Measurements from ENCODE around the gene P3R3URF.

The P3R3URF gene

GRCh38 chr1:46197964-46198811 lies 21.9 kb upstream of the P3R3URF start, which contains the start of gene POMGNT1:
Gene POMGNT1, minus strand, starts transcription at chr1:46198434. Its CDS starts 613 bp downstream, at chr1:46197821.
- peak within 1 kb of the TSS; percentile 77 for H3K4me3 ChIP-seq (ENCODE audit: low read depth, low read length)
- peak; percentile 61 for DNase-seq

GRCh38 chr1:46197560-46197963 lies 21.3 kb upstream of the P3R3URF start:
- Histone ChIP-seq H3K36me3 (peaks cover 6% of the 10 kb centered on the region), H3K9me3 (ENCODE audit: severe bottlenecking) (no peaks in the 10 kb centered on the region), H3K4me3 (ENCODE audit: low read depth, low read length) (peak overlapping the region; percentile 73), H3K27me3 (ENCODE audit: insufficient read depth, low read depth, severe bottlenecking) (no peaks in the 10 kb centered on the region), H3K27ac (no peak overlapping the region; the same call in 1 of the 2 replicates)
- no peak for TF ChIP-seq CTCF (IDR thresholded peaks at IDR 0.05; ENCODE audit: low read depth, low read length)
- DNase-seq: no peak

More at GRCh38 chr1:46197964-46198811, 21.9 kb upstream of the P3R3URF start, which contains the start of gene POMGNT1:
- no peaks in the 10 kb centered on the region for H3K27me3 ChIP-seq (ENCODE audit: insufficient read depth, low read depth, severe bottlenecking)
- peak within 1 kb of the TSS; percentile 86 for H3K27ac ChIP-seq
- no peaks in the 10 kb centered on the region for H3K9me3 ChIP-seq (ENCODE audit: severe bottlenecking)
- TF ChIP-seq CTCF (IDR thresholded peaks at IDR 0.05; ENCODE audit: low read depth, low read length): peak; percentile 43; the same call in 1 of the 2 replicates
- H3K36me3 ChIP-seq: peaks cover 5% of the 10 kb centered on the region

- DNase-seq: no peak
- no peak overlapping the region for H3K4me3 ChIP-seq (ENCODE audit: low read depth, low read length)
- no peak overlapping the region for H3K27ac ChIP-seq
- H3K27me3 ChIP-seq (ENCODE audit: insufficient read depth, low read depth, severe bottlenecking): no peaks in the 10 kb centered on the region
- TF ChIP-seq CTCF (IDR thresholded peaks at IDR 0.05; ENCODE audit: low read depth, low read length): no peak
- no peaks in the 10 kb centered on the region for H3K9me3 ChIP-seq (ENCODE audit: severe bottlenecking)
- peaks cover 12% of the 10 kb centered on the region for H3K36me3 ChIP-seq
Observed at GRCh38 chr1:46196609-46197008, 20.3 kb upstream of the P3R3URF start.

GRCh38 chr1:46194641-46195193 lies 18.4 kb upstream of the P3R3URF start:
- Histone ChIP-seq H3K27ac (no peak overlapping the region), H3K4me3 (ENCODE audit: low read depth, low read length) (no peak overlapping the region), H3K27me3 (ENCODE audit: insufficient read depth, low read depth, severe bottlenecking) (no peaks in the 10 kb centered on the region), H3K36me3 (peaks cover 23% of the 10 kb centered on the region), H3K9me3 (ENCODE audit: severe bottlenecking) (no peaks in the 10 kb centered on the region)
- no peak for TF ChIP-seq CTCF (IDR thresholded peaks at IDR 0.05; ENCODE audit: low read depth, low read length)
- no peak for DNase-seq

- Histone ChIP-seq H3K27me3 (ENCODE audit: insufficient read depth, low read depth, severe bottlenecking) (no peaks in the 10 kb centered on the region), H3K4me3 (ENCODE audit: low read depth, low read length) (no peak overlapping the region), H3K36me3 (peaks cover 28% of the 10 kb centered on the region), H3K9me3 (ENCODE audit: severe bottlenecking) (no peaks in the 10 kb centered on the region), H3K27ac (no peak overlapping the region)
- DNase-seq: no peak
- no peak for TF ChIP-seq CTCF (IDR thresholded peaks at IDR 0.05; ENCODE audit: low read depth, low read length)
Observed at GRCh38 chr1:46193984-46194570, 17.8 kb upstream of the P3R3URF start.
